Measurements from ENCODE around the gene TCF4.

- TF ChIP-seq CTCF (conservative IDR thresholded peaks at IDR 0.05; ENCODE audit: low read depth, low read length), result no peak
- TF ChIP-seq EZH2 (IDR thresholded peaks at IDR 0.05; ENCODE audit: low read length, unreplicated experiment), result no peak
Observed at GRCh38 chr18:55405893-55406406, 182.0 kb downstream of the TCF4 start.
